OCI-LY1 (cell line): ENCODE results near the gene DPM3.

Experiments
- CTCF ChIP-seq: fragments of 200-600 bp; sonication (generic), shearing (Covaris generic); IDR thresholded peaks from 2 replicates; pipeline ENCODE4 v1.5.1; 2017; ENCODE audit warnings: mild to moderate bottlenecking, antibody characterized with exemption, low read length, moderate library complexity, mixed read lengths
- EZH2 ChIP-seq: fragments of 200-600 bp; sonication (generic), shearing (Covaris generic); IDR thresholded peaks from 2 replicates; pipeline ENCODE4 v1.8.0; 2017; ENCODE audit warnings: borderline replicate concordance, mixed run types, mild to moderate bottlenecking, antibody characterized with exemption, low read length, moderate library complexity, mixed read lengths

- TF ChIP-seq CTCF (no peak), EZH2 (no peak)
Measured at GRCh38 chr1:155184351-155184811, 44.0 kb upstream of the DPM3 start.
